ENCODE data around the gene FRY.

The FRY gene

DNA sequence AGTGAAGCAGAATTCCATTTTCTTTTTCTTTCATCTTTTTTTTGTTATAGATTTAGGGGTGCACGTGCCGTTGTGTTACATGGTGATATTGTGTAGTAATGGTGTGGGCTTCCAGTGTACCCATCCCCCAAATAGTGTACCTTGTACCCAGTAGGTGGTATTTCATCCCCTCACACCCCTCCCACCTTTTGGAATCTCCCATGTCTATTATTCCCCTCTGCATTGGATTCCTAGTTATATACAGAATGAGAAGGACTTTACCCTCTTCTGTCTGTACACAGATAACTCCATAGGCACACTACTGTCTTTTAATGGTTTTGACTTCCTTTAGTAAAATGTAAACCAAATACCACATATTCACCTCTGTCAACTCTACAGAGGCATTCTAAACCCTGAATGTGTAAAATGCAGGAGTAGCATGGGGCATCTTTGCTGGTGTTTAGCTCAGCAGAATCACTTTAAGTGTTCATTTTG is 28.0 kb downstream of the FRY start:
- H3K4me3 ChIP-seq (replicated peaks; ENCODE audit: insufficient read depth, low read length) = no peak overlapping the region
- no peak overlapping the region; the same call in 1 of the 2 replicates for H3K27ac ChIP-seq (replicated peaks)
- H3K27me3 ChIP-seq (ENCODE audit: insufficient read depth, poor library complexity, severe bottlenecking) = no peaks in the 10 kb centered on the region
- TF ChIP-seq GABPA (IDR thresholded peaks at IDR 0.05; ENCODE audit: low read depth) = no peak
- TF ChIP-seq, protein P1, sequence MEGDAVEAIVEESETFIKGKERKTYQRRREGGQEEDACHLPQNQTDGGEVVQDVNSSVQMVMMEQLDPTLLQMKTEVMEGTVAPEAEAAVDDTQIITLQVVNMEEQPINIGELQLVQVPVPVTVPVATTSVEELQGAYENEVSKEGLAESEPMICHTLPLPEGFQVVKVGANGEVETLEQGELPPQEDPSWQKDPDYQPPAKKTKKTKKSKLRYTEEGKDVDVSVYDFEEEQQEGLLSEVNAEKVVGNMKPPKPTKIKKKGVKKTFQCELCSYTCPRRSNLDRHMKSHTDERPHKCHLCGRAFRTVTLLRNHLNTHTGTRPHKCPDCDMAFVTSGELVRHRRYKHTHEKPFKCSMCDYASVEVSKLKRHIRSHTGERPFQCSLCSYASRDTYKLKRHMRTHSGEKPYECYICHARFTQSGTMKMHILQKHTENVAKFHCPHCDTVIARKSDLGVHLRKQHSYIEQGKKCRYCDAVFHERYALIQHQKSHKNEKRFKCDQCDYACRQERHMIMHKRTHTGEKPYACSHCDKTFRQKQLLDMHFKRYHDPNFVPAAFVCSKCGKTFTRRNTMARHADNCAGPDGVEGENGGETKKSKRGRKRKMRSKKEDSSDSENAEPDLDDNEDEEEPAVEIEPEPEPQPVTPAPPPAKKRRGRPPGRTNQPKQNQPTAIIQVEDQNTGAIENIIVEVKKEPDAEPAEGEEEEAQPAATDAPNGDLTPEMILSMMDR (IDR thresholded peaks at IDR 0.05; ENCODE audit: insufficient read depth, low read length) = no peak
- no peak for TF ChIP-seq SPI1 (IDR thresholded peaks at IDR 0.05; ENCODE audit: borderline replicate concordance, low read depth)
- TF ChIP-seq, protein P2, sequence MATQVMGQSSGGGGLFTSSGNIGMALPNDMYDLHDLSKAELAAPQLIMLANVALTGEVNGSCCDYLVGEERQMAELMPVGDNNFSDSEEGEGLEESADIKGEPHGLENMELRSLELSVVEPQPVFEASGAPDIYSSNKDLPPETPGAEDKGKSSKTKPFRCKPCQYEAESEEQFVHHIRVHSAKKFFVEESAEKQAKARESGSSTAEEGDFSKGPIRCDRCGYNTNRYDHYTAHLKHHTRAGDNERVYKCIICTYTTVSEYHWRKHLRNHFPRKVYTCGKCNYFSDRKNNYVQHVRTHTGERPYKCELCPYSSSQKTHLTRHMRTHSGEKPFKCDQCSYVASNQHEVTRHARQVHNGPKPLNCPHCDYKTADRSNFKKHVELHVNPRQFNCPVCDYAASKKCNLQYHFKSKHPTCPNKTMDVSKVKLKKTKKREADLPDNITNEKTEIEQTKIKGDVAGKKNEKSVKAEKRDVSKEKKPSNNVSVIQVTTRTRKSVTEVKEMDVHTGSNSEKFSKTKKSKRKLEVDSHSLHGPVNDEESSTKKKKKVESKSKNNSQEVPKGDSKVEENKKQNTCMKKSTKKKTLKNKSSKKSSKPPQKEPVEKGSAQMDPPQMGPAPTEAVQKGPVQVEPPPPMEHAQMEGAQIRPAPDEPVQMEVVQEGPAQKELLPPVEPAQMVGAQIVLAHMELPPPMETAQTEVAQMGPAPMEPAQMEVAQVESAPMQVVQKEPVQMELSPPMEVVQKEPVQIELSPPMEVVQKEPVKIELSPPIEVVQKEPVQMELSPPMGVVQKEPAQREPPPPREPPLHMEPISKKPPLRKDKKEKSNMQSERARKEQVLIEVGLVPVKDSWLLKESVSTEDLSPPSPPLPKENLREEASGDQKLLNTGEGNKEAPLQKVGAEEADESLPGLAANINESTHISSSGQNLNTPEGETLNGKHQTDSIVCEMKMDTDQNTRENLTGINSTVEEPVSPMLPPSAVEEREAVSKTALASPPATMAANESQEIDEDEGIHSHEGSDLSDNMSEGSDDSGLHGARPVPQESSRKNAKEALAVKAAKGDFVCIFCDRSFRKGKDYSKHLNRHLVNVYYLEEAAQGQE (IDR thresholded peaks at IDR 0.05; ENCODE audit: insufficient replicate concordance, low read depth) = no peak
- no peak for TF ChIP-seq POLR2AphosphoS5 (IDR thresholded peaks at IDR 0.05; ENCODE audit: low read depth)
- DNase-seq (ENCODE audit: low read depth in 1 of 2, low spot score in 1 of 2) = no peak

DNA sequence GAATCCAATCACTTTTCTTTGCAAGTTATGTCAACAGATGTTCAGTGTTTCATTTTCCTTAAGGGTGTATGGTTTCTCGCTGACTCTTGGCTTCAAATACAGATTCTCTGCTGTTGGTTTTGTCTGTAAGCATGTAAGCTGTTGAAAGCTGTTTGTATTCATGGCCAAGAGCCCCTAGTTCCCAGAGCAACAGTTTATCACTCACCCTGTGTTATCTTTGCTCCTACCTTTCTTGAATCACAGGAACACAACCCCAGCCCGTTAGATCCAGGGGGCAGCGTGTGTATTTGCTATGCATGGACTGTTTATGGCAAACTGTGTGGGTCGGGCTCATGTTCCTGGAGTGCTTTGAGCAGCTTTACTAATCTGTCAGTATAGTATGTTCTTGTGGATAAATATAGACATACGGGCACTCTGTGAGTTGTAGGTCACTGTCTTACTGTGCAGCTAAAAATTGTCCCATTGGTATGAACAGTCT is 28.9 kb downstream of the FRY start:
- DNase-seq (ENCODE audit: low read depth in 1 of 2, low spot score in 1 of 2) = no peak
- Histone ChIP-seq H3K4me3 (replicated peaks; ENCODE audit: insufficient read depth, low read length) (no peak overlapping the region), H3K27me3 (ENCODE audit: insufficient read depth, poor library complexity, severe bottlenecking) (no peaks in the 10 kb centered on the region), H3K27ac (replicated peaks) (peak overlapping the region; percentile 9)
- no peak for TF ChIP-seq GABPA (IDR thresholded peaks at IDR 0.05; ENCODE audit: low read depth)
- TF ChIP-seq POLR2AphosphoS5 (IDR thresholded peaks at IDR 0.05; ENCODE audit: low read depth) = no peak
- TF ChIP-seq SPI1 (IDR thresholded peaks at IDR 0.05; ENCODE audit: borderline replicate concordance, low read depth) = no peak
- TF ChIP-seq, protein P1 (IDR thresholded peaks at IDR 0.05; ENCODE audit: insufficient read depth, low read length) = no peak
- TF ChIP-seq, protein P2 (IDR thresholded peaks at IDR 0.05; ENCODE audit: insufficient replicate concordance, low read depth) = no peak

DNA sequence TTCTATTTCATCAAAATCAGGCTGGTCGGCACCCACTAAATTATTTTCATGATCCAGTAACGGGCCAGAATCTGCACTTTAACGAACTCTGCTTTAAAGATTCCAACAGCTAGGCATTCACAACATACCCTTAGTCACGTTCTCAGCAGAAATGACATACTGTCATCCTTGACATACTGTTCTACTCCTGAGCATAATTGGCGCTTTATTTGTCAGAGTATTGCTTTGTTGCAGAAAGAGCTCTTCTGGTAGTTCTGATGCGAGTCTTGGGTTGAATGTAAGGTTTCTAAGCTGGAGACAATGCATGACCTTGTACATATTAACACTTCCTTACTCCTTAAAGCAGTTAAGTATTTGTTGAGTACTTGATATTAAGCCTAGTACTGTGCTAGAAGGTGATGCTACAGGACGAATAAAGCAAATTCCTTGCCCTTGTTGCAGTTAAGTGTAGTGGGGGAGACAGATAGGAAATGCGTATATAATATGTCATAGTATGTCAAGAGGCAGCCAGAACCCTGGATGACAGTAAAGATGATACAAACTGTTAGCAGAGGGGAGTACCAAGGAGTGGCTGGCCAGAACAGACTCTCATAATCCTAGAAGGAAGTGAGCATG is 32.2 kb downstream of the FRY start:
- TF ChIP-seq, protein P1 (IDR thresholded peaks at IDR 0.05; ENCODE audit: insufficient read depth, low read length) = no peak
- TF ChIP-seq, protein P2 (IDR thresholded peaks at IDR 0.05; ENCODE audit: insufficient replicate concordance, low read depth) = no peak
- TF ChIP-seq GABPA (IDR thresholded peaks at IDR 0.05; ENCODE audit: low read depth) (no peak), SPI1 (IDR thresholded peaks at IDR 0.05; ENCODE audit: borderline replicate concordance, low read depth) (no peak), POLR2AphosphoS5 (IDR thresholded peaks at IDR 0.05; ENCODE audit: low read depth) (no peak)
- Histone ChIP-seq H3K4me3 (replicated peaks; ENCODE audit: insufficient read depth, low read length) (no peak overlapping the region), H3K27me3 (ENCODE audit: insufficient read depth, poor library complexity, severe bottlenecking) (no peaks in the 10 kb centered on the region), H3K27ac (replicated peaks) (no peak overlapping the region)
- no peak for DNase-seq (ENCODE audit: low read depth in 1 of 2, low spot score in 1 of 2)

Data from HL-60 (cell line).